ENCODE data around the gene MRPL21.
"Not testable (repeated sequence)": the region's sequence is repeated elsewhere in the genome, so short reads cannot be mapped to it uniquely, and the experiment has no call there.

The MRPL21 gene

DNA sequence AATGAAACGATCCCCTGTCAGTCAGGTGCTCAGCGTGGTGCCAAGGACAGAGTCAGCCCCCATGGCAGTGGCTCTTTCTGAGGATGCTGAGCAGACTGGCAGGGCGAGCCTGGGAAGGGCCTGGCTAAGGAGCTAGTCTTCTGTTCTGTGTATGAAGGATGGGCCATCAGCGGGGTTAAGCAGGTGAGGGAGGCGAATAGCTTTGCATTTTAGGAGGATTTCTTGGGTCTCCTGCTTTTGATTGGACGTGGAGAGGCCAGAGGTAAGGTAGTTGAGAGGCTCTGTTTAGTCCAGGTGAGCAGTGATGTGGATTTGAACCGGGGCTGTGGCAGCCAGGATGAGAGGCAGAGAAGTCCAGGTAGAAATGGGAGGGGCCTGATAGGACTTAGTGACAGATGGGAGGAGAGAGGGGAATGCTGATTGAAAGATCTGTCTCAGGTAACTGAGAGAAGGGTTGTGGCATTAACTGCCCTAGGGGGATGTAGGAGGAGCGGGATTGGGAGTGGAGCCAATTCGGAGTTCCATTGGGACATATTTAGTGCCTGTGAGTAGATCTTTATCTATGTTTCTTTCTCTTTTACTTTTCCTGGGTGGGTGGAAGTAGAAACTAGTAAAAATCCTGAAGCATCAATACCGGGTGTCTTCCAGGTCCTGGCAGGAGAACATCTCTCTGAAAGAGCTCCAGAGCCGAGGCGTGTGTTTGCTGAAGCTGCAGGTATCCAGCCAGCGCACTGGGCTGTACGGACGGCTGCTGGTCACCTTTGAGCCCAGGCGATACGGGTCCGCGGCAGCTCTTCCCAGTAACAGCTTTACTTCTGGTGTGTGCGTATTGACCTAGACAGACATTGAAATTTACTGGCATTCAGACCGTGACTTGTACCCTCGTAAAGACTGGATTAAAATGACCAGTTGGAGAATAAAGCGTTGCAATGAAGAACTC lies 2.1 kb upstream of the MRPL21 start:
- no peak for DNase-seq

DNA sequence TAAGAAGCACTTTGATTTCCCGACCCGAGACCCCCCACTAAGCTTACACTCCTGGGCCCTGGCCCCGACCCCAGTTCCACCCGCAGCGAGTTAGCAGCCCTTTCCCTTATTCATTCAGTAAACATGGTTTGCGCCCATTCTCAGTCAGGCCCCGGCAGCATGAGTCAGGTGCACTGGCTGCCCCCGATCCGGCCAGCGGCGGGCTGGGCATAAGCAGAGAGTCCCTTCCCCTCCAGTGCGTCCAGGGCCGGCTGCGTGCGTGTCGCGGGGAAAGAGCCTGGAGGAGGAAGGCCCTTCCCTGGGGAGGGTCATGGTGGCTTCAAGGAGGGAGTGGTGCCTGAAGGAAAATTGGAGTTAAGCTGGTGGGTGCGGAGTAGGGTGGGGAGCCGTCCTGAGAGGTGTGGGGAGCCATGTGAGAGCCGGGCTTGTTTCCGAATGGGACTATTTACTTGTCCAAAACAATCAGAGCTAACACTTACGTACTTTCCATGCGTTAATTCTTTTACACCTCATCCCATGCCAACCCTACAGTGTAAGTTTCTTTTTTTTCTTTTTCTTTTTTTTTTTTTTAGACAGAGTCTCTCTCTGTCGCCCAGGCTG lies 716 bp upstream of the MRPL21 start:
- peak; percentile 62 for DNase-seq

DNA sequence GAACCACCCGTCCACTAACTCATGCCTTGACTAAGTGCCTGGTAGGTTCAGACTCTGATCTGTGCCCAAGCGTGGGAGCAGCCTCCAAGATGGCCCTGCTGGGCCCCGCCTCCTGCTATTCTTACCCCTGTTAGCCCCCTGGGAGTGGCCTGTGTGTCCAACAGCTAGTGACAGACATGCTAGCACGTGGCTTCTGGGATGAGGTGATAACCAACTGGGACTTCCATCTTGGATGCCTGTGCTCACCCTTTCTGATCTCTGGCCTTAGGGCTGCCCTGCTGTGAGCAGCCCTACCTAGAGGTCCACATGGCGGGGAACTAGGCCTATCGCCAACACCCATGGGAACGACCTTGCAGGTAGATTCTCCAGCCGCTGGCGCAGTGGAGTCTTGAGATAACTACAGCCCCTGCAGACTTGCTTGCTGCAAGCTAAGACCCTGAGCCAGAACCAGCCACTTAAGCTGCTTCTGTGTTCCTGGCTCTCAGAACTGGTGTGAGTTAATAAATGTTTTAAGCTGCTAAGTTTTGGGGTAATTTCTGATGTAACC lies 2.7 kb downstream of the MRPL21 start:
- DNase-seq, result no peak

DNA sequence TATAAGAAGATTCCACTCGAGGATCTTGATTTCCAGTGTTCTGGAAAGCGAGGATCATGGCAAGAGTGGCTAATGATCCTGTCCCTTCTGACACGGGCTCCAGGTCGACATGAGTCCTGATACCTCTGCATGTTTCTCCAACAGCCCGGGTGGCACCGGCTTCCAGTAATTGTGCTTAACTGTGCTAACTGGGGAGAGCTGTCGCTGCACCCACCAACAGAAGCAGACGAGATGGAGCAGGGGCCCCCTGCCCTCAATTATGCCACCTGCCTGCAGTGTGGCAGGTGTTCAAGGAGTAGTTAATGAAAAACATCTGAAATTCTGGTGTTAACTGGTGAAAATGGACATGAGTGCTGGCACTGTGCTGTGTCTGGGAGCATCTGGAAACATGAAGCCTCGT lies 6.2 kb downstream of the MRPL21 start:
- no peak for DNase-seq

DNA sequence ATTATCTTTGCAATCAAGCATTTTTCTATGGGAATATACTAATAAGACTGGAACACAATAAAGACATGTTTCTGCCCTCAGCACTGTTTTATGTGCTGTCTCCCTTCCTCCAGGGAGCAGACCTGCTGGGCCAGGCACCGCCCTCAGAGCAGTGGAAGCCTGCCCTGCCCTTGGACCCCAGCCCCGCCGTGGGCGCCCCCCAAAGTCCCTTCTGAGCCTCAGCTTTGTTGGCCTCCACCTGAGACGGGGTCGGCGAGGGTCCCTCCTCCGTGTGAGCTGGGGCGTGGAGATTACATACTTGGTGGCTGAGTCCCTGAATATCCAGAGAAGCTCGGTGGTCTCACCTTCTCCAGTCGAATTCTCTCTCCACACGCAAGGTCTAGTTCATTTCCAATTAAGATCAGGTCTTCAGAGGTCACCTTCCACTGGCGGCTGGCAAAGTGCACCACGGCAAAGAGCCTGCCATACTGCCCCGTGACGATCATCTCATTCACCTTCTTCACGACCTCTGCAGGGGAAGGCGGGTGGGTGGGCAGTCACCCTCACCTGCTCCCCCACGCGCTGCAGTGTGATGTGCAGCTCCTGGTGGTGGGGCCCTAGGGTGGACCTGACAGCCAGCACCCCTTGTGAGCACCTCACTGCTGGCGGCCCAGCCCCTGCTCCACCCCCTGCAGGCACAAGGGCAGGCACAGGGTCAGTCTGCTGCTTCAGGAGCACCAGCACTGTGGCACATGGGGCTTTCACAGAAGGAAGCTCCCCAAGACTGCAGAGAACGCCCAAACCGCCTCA lies 7.3 kb downstream of the MRPL21 start:
- no peak for DNase-seq

DNA sequence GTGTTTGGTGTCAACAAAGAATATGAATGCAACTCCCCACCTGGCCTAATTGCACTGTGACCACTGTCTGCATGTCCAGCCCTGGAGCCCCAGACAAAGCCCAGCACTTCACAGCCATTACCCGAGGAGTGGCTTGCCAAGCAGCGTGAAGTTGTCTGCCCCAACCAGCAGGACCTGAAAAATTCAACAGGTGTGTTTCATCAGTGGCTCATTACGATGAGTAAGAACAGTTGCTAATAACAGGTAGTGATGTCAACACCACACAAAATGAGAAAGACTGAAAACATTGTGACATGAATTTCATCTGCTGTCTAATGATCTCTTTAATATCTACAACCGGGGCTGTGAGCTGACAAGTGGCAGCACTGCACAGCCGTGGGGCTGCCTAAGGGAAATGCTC lies 10.3 kb downstream of the MRPL21 start:
- no peak for DNase-seq

DNA sequence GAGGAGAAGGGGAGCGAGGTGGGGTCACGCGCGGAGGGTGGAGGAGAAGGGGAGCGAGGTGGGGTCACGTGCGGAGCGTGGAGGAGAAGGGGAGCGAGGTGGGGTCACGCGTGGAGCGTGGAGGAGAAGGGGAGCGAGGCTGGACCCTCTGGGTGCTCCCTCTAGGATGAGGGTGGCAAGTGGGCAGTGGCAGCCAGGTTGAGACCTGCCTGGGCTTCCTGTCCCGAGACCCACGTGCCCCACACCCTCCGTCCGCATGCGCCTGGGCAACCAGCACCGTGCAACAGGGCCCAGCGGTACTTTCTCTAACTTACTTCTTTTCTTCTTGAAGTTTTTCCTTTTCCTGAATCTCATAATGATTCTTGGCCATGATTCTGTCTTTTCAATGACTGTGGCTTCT lies 11.1 kb downstream of the MRPL21 start:
- no peak for DNase-seq

DNA sequence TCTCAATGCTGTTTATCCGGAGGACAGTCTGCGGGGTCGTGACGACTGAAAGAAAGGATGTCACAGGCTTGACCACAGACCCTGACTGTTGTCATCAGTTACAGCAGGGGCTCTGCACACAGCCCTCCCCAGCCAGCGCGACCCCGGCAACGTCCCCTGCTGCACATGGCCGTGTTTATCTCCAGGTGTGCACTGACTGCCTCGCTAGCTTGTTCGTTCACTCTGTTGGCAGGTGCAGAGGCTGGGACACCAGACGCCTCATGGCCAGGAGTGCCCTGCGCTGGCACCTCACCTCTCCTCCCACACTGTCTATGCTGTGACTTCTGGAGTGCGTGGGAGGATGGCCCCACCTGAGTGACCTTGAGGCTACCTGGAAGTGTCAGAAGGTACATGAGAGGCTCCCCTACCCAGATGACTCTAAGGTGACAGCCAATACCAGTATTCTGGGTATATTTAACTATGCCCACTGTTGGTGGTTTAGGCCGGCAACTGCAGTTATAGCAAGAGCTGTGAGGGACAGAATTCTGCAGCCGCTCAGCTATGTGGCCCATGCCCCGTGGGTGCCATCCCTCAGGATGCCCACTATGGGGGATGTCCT lies 12.2 kb downstream of the MRPL21 start:
- DNase-seq, result no peak

DNA sequence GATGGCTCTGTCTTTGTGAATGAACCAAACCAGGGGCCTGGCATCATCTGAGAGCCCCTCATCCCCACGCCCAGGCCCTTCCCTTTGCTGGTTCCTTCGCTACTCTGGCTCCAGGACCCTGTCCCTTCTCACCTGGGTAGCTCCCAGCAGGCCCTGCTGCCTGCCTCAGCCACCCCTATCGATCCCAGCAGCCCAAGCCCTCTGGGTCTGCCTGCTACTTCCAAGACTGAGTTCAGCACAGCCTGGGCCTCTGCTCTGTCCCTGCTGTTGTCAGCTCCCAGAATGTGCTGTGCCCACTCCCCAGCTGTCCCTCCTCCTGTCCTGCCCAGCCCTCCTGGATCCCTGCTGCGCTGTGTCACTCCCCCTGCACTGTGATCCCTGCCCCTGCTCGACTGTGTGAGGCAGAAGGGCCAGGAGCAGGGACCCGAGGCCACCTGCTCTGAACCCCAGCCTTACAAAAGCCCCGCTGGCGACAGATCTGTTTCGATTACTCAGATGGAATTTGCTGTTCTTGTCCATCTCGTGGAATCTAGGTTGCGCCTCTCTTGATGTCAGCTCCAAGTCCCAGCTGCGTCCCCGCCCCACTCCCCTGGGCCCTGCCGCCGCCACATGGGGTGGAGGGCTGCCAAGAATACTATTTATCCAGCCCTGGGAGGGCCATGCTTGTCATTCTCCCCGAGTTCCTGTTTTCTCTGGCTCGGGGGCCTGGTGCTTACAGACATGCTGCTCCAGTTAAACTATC lies 13.0 kb downstream of the MRPL21 start:
- no peak for DNase-seq

DNA sequence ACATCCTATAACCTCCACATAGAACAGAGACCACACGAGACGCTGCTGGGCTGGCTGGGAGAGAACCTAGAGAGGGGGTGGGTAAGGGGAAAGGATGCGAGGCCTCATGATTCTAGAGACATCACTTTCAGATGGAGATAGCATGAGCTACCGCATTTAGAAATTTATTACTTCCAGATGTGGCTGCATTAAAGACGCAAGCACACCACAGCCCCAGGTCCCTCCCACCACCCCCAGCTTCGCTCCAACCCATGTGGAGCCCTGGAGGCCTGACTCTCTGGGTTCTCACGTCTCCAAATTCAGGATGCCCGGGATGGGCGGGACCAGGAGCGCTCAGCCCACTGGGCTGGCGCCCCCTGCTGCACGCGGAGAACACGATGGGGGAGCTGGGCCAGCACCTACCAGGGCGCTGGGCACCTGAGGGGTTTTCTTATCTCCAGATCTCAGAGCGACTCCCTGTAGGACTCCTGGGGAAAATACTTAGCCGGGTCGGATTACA lies 13.6 kb downstream of the MRPL21 start:
- DNase-seq, result peak; percentile 89

DNA sequence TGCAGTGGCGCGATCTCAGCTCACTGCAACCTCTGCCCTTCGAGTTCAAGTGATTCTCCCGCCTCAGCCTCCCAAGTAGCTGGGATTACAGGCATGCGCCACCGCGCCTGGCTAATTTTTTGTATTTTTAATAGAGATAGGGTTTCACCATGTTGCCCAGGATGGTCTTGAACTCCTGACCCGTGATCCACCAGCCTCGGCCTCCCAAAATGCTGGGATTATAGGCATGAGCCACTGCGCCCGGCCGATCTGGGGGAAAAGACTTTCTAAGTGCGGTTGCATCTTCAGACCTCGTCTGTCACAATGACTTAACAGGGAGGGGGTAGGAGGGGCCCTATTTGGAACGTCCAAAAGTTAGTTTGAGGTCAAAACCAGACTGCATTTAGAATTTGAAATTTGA lies 18.8 kb downstream of the MRPL21 start:
- DNase-seq, result not testable (repeated sequence)

DNA sequence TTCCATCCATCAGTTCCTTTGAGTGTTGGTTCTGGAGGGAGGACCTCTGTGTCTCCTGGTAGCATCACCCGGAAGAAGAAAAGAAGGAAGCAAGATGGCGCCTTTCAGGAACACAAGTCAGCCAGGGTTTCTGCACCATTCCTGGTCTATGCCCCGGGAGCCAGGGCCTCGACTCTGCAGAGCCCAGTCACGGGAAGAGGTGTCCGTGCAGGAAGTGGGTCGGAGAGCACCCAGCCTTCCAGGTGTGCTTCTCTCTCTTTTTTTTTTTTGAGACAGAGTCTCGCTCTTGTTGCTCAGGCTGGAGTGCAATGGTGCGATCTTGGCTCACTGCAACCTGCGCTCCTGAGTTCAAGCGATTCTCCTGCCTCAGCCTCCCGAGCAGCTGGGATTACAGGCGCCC lies 21.2 kb downstream of the MRPL21 start:
- no peak for DNase-seq

DNA sequence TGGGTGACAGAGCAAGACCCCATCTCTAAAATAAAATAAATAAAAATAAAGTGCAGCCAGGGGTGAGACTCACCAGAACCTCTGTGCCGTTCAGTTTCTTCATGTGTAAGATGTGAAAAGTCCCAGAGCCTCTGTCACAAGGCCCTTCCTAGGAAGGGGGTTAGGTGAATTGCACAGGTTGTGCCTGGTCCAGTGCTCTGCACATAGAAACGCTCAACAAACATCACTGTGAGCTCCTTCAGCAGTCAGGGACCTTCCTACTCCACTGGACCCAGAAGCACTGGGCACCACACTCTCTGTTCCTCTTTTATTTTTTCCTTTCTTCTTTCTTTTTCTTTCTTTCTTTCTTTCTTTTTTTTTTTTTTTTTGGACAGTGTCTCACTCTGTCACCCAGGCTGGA lies 22.3 kb downstream of the MRPL21 start:
- no peak for DNase-seq

DNA sequence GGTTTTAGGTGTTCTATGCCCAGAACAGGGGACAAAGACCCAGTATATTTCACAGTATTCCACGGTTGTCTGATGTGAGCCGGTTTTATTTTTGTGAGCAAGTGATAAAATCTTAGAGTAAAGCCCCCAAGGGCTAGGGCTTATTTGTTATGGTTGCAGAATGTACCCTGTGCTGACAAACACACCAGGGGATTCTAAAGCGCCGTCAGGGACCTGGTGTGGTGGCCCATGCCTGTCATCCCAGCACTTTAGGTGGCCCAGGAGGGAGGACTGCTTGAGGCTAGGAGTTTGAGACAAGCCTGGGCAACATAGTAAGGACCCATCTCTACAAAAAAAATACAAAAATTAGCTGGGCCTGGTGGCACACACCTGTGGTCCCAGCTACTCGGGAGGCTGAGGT lies 22.8 kb downstream of the MRPL21 start:
- no peak for DNase-seq

DNA sequence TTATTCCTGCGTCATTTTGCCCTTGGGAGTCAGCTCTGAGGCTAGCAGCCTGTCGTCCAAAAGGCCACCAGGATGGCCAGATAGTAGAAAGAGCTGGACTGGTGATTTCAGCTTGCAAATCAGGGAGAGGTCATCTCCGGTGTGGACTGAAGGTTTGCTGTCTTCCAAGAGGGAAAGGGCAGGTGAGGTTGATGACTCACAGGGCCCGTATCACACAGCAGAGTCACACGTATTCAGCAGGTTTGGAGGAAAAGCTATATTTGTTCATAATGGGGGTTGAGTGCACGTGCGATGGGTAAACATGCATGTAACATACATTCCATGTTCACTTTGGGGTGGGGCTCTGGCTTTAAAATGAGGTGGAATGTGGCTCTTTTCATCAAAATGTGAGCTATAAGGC lies 25.6 kb downstream of the MRPL21 start:
- DNase-seq, result no peak

DNA sequence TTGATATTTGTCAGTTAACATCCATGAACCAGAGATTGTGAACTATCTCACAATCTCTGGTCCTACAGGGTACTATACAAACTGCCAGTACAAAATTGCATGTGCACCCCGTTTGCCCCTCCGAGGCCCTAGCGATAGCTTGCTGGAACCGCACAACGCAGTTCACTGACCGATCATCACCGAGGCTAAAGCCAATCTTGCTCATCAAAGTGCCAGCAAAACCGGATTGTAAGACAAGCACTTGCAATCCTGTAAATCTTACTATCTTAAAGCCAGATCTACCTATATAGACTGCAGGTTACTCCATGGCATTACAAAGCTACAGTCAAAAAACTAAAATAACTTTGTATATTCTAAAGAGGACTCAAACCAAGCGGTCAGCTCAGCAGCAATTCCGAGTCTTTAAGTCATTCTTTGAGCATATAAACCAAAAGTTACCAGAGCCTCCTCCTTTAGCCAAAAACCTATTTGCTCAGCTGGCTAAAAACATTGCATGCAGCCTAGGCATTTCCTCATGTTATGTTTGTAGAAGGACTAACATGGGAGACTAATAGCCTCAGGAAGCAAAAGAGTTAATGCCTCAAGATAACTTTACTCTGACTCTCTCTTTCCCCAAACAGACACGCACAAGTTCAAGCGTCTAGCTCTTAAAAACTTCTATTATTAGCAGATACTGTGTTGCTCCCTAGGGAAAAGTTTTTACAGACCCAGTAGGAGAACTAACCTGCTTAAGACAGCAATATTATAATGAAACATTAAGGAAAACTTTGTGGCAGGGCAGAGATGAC lies 31.2 kb downstream of the MRPL21 start:
- no peak for DNase-seq

DNA sequence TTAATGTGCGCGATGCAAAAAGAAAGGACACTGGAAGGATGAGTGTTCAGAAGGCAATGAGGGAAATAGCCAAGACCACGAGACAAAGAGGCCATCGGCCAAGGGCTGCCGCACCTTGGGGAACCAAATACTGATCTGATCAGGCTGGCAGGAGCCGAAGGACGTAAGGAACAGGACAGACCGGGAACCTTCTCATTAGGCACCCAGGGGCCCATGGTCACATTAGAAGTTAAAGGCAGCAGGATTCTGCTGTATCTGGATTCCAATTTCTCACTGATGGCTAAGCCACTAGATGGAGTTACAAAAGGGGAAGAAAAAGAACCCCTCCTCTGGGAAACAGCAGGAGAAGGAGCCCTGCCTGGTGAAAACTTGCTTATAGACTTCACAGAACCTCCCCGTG lies 33.2 kb downstream of the MRPL21 start:
- no peak for DNase-seq

DNA sequence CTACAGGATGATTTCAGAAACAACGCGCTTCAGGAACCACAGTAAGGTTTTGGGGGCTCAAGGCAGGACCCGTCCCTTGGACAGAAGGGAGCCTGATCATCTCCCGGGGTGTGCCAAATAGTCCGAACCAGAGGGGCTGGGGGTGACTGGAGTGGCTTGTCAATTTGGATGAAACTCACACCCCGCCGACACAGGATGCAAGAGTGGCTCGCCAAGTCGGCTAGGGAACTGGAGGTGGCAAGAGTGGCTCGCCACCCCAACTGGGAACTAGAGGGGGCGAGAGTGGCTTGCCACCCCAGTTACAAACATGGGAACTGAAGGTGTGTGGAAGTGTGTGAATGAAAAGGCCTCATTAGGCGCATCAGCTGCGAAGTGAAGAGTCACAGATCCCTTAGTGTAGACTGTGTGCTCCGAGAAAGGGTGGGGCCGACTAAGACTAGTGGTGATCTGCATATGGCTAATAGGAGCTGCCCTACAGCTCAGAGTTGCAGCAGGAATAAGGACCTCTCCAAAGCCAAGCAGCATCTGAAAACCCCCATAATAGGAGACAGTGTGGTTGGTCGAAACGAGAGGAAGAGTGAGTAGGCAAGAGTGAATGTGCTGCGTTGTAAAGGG lies 35.3 kb downstream of the MRPL21 start:
- no peak for DNase-seq

DNA sequence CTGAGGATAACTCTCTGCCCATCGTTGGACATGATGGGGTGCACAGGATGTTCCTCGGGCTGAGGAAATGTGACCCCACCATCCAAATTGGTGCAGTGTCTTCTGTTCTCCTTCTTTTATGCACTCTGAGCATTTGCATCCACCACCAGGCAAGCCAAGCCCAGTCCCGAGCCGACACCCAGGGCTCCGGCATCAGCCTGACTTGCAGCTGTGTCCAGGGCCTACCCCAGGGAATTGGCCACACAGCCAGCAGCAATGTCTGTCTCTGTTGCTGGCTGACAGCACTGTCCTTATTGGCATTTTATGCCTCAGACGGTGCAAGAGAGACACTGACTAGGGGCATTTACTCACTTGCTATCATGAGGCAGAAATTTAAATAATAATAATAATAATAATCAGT lies 36.6 kb downstream of the MRPL21 start:
- DNase-seq, result no peak

DNA sequence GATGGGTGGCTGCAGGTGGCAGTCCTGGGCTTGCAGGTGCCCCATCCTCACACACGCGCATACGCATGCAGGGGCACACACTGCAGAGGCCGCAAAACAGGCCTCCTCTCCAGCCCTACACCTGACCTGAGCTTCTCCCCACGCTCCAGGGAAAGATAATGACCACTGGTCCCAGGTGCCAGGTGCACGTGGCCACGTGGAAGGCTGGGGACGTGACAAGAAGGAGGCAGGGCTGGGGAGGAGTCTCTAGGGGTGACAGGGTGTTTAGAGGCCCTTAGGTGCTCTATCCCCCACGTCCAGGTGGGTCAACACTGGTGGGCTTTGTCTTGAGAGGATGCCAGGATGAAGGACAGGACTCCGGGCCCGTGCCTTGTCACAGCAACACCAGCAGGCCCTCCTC lies 38.4 kb downstream of the MRPL21 start:
- DNase-seq, result no peak

All from 8988T (cell line).